SJSA1 (cell line): Measurements from ENCODE around the gene SLC6A17. TPM values are rescaled to one million over a fixed set of nuclear protein-coding genes. Genes with fewer than 3 reads are reported as not detected.

Experiments
- DNase-seq, 2 experiments: peaks; one replicate each; pipeline ENCODE4 v3.0.0-alpha.2; 2015 to 2020; ENCODE audit warnings: low spot score in 2 of 2, low read depth in 1 of 2
- H3K27ac ChIP-seq: fragments of 250-450 bp; sonication (Bioruptor Pico); 2 replicates; pipeline ENCODE4 v1.5.1; 2020; ENCODE audit warnings: mild to moderate bottlenecking, moderate library complexity
- H3K27me3 ChIP-seq: fragments of 250-450 bp; sonication (Bioruptor Pico); replicated peaks from 2 replicates; pipeline ENCODE4 v1.5.1; 2020; ENCODE audit warnings: mild to moderate bottlenecking, moderate library complexity
- H3K36me3 ChIP-seq: fragments of 250-450 bp; sonication (Bioruptor Pico); 2 replicates; pipeline ENCODE4 v1.5.1; 2020; ENCODE audit warnings: mild to moderate bottlenecking
- H3K4me1 ChIP-seq: fragments of 250-450 bp; sonication (Bioruptor Pico); replicated peaks from 2 replicates; pipeline ENCODE4 v1.6.1; 2021; ENCODE audit warnings: mild to moderate bottlenecking
- H3K4me3 ChIP-seq: fragments of 250-450 bp; sonication (Bioruptor Pico); 2 replicates; pipeline ENCODE4 v1.5.1; 2020; ENCODE audit warnings: mild to moderate bottlenecking
- H3K9me3 ChIP-seq: fragments of 250-450 bp; sonication (Bioruptor Pico); replicated peaks from 2 replicates; pipeline ENCODE4 v1.5.1; 2020; ENCODE audit warnings: mild to moderate bottlenecking
- total RNA-seq: library from RNA; depleted of rRNA; stranded (reverse); fragments of >200 nt; shearing (Covaris generic); gene quantifications from 2 replicates; pipeline ENCODE4 v1.2.3, GENCODE V29; 2014

Gene SLC6A17
- total RNA-seq, 1 experiment from 2014 or later = 2.1 TPM

DNA sequence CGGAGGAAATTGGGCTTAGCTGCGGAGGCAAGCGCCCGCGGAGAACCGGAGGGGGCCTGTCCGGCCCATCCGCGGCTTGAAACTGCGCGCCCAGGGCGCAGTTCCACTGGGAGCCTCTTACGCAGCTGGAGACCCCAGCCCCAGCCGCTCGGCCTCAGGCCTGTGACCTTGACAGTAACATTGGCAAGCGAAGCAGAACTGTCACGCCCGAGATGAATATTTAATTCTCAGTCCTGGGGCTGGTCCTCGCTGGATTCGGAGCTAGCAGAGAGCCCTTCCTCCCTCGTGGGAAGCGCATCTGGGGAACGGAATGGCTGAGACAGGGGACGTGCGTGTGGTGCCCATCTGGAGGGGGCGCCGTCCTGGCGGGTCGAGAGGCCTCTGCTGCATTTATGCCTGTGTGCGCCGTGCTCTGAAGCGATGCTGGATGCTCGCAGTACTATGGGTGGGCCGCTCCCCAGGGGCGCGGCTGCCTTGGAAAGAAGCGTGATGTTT lies 928 bp downstream of the SLC6A17 start:
- H3K4me3 ChIP-seq = peak overlapping the region; percentile 45
- H3K27ac ChIP-seq = no peak overlapping the region; the same call in 1 of the 2 replicates
- H3K9me3 ChIP-seq = peaks cover 8% of the 10 kb centered on the region; the same call in 1 of the 2 replicates
- no peaks in the 10 kb centered on the region for H3K36me3 ChIP-seq
- H3K27me3 ChIP-seq = peaks cover 17% of the 10 kb centered on the region
- DNase-seq = no peak
- H3K4me1 ChIP-seq = peaks cover 36% of the 10 kb centered on the region

GRCh38 chr1:110152133-110152785 lies 2.0 kb downstream of the SLC6A17 start:
- Histone ChIP-seq H3K27ac (no peak overlapping the region), H3K4me1 (peaks cover 36% of the 10 kb centered on the region), H3K27me3 (peaks cover 11% of the 10 kb centered on the region), H3K36me3 (no peaks in the 10 kb centered on the region), H3K9me3 (peaks cover 8% of the 10 kb centered on the region; the same call in 1 of the 2 replicates), H3K4me3 (no peak overlapping the region)
- peak; percentile 27 to 65 for DNase-seq

DNA sequence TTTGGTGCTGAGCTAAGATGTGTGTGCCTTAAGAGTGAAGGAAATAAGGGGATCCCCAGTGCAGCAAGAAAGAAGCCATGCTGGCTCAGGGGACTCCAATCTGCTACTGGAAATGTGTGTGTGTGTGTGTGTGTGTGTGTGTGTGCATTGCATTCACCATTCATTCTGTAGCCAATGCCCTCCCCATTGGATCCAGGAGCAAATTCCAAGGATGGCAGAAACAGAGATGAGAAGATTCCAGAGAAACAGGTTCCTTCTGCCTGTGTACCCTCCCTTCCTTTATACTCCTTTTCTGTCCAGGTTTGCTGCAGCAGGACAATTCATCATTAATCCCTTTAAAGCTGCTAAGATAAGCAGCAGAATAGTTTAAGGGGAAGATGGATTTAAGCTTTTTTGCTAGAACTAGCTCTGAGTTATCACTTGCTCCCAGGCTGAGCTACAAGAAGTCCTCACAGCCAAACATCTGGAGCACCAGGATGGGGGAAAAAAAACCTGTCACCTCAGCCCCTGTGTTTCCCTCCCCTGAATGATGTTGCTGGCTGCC lies 3.2 kb downstream of the SLC6A17 start:
- Histone ChIP-seq H3K9me3 (peaks cover 8% of the 10 kb centered on the region; the same call in 1 of the 2 replicates), H3K4me3 (no peak overlapping the region), H3K27me3 (peaks cover 9% of the 10 kb centered on the region), H3K27ac (no peak overlapping the region), H3K4me1 (peaks cover 35% of the 10 kb centered on the region), H3K36me3 (no peaks in the 10 kb centered on the region)
- DNase-seq = no peak

- peak in 1 of 2 experiments; percentile 19 for DNase-seq
- Histone ChIP-seq H3K36me3 (no peaks in the 10 kb centered on the region), H3K9me3 (peaks cover under 1% of the 10 kb centered on the region; the same call in 1 of the 2 replicates), H3K4me1 (peaks cover 12% of the 10 kb centered on the region), H3K4me3 (no peak overlapping the region), H3K27ac (no peak overlapping the region), H3K27me3 (peaks cover 3% of the 10 kb centered on the region)
Observed at GRCh38 chr1:110155878-110156522, 5.7 kb downstream of the SLC6A17 start.

- Histone ChIP-seq H3K4me3 (no peak overlapping the region), H3K36me3 (no peaks in the 10 kb centered on the region), H3K9me3 (no peaks in the 10 kb centered on the region), H3K27ac (no peak overlapping the region), H3K4me1 (no peaks in the 10 kb centered on the region), H3K27me3 (no peaks in the 10 kb centered on the region; the same call in 1 of the 2 replicates)
- no peak for DNase-seq
Observed at GRCh38 chr1:110158261-110158660, 8.0 kb downstream of the SLC6A17 start.

DNA sequence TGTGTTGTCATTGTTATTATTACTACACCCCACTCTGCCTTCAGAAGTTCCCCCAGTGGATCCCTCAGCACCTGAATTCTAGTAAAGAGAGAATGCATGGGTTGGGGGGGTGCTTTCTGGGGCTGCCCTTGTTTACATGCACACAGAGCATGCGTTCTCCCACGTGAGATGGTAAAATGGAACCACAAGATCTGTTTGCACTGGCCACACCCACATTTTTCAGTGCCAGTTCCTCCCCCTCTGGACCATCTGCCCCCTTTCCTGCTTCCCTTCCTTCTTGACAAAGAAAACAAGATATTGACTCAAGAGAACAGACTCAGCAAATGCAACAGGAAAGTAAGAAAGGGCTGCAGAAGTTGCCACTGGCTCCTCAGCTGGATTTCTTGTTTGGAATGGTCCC lies 8.9 kb downstream of the SLC6A17 start:
- no peaks in the 10 kb centered on the region; the same call in 1 of the 2 replicates for H3K27me3 ChIP-seq
- no peak for DNase-seq
- H3K27ac ChIP-seq = no peak overlapping the region
- no peaks in the 10 kb centered on the region for H3K4me1 ChIP-seq
- no peaks in the 10 kb centered on the region for H3K36me3 ChIP-seq
- no peak overlapping the region for H3K4me3 ChIP-seq
- H3K9me3 ChIP-seq = no peaks in the 10 kb centered on the region

DNA sequence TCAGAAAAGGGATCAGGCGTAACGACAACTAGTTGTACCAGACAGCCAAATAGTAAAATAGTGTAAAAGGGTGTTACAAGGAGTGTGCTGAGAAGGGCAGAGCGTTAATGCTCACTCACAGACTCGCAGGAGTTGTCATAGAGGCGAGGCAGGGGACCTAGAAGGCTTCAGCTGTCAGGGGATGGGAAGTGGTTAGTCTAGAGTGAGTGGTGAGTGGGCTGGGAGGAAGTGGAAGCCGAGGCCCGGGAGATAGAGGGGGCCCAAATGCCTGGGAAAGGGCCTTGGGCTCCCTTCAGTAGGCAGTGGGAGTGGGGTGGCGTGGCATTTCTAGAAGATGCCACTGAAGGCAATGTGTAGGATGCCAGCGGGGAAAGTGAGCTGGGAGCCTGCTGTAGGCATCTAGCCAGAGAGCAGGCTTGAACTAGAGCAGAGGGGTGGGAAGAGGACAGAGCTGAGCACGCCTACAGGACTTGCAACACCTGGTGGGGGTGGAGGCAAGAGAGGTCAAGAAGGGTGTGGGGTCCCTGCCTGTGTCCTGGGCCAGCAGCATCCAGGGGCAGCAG lies 10.3 kb downstream of the SLC6A17 start:
- Histone ChIP-seq H3K4me3 (no peak overlapping the region), H3K27ac (no peak overlapping the region), H3K27me3 (no peaks in the 10 kb centered on the region), H3K9me3 (no peaks in the 10 kb centered on the region), H3K4me1 (no peaks in the 10 kb centered on the region), H3K36me3 (no peaks in the 10 kb centered on the region)
- DNase-seq = no peak

DNA sequence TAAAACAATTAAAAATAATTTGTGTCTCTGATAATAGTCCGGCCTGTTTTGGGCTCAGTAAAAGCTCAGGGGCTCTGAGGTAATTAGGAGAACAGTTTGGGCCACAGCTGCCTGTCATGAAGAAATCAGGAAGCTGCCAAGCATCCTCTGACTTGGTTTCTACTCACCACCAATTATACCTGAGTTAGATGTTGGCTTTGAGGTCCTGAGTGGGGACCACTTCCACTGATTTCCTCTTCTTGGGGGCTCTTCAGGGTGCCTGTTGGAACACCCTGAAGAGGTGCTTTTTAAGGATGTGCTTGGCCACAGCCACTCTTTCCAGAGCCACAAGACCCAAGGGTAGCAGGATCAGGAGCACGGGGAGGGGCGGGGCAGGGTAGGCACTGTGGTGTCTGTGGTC lies 10.9 kb downstream of the SLC6A17 start:
- Histone ChIP-seq H3K9me3 (no peaks in the 10 kb centered on the region), H3K27ac (no peak overlapping the region), H3K27me3 (no peaks in the 10 kb centered on the region), H3K4me3 (no peak overlapping the region), H3K4me1 (no peaks in the 10 kb centered on the region), H3K36me3 (no peaks in the 10 kb centered on the region)
- no peak for DNase-seq

DNA sequence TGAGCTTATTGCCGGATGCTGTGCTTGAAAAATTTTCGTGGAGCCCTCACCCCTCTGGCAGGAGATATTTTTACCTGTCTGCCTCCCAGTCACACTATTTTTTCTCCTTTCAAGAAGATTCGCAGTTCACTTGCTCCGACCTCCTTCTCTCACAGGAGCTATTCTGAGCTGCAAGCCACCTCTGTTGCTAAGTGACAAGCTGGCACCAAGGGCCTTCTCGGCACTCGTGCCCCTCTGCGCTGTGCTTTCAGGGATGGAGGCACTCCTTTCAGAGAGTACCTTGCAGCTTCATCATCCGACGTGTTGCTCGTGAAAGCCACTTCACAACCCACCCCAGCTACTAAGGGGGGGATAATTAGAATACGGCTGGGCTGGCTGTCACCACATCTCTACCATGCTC lies 11.6 kb downstream of the SLC6A17 start:
- no peaks in the 10 kb centered on the region for H3K27me3 ChIP-seq
- H3K9me3 ChIP-seq = no peaks in the 10 kb centered on the region
- no peak overlapping the region for H3K4me3 ChIP-seq
- no peaks in the 10 kb centered on the region for H3K36me3 ChIP-seq
- no peaks in the 10 kb centered on the region for H3K4me1 ChIP-seq
- DNase-seq = no peak
- no peak overlapping the region for H3K27ac ChIP-seq

DNA sequence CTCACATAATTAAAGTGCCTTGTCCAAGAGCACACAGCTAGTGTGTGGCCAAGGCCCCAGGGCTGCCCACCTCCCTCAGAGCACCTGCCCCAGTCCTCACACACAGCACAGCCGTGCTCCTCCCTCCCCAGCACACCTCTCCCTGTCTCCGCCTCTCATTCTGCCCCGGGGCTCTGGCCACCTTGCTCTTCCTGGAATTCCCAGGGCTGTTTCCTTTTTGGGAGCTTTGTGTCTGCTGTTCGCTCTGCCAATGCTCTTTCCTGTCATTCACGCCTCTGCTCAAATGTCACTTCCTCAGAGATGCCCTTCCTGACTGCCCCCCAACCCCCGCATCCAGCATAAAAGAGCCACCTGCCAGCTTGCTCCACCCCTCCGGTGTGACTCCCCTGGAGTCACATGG lies 13.3 kb downstream of the SLC6A17 start:
- no peaks in the 10 kb centered on the region for H3K27me3 ChIP-seq
- no peak overlapping the region for H3K27ac ChIP-seq
- H3K4me3 ChIP-seq = no peak overlapping the region
- no peaks in the 10 kb centered on the region for H3K4me1 ChIP-seq
- H3K9me3 ChIP-seq = no peaks in the 10 kb centered on the region
- no peaks in the 10 kb centered on the region for H3K36me3 ChIP-seq
- DNase-seq = no peak

DNA sequence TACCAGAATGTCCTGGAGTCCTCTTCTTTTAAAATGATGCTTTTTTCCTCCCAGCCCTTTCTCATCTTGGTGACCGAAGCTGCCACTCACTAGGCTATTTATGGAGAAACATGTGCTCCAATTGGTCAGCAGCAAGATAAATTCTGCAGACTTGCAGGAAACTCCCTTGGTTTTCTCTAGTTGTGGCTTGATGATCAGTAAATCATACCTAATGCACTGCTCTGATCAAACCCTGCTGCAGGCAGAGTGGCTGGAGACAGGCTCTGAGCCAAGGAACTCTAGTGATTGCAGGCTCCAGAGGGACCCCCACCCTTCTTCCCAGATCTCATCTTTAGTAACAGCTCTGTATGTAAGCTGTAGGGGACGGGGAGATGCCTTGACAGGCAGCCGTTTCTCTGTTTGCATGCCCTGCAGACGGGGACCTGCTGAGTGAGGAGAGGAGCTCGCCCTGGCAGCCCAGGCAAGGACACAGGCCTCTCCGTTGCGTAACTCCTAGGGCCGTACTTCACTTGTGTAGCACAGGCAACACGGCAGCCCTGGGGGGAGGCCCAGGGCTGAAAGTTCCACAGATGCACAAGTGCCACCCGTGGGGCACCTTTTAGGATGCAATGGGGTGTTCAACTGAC lies 14.5 kb downstream of the SLC6A17 start:
- no peak for DNase-seq
- no peak overlapping the region for H3K4me3 ChIP-seq
- H3K9me3 ChIP-seq = no peaks in the 10 kb centered on the region
- no peaks in the 10 kb centered on the region for H3K4me1 ChIP-seq
- H3K36me3 ChIP-seq = no peaks in the 10 kb centered on the region
- no peak overlapping the region for H3K27ac ChIP-seq
- H3K27me3 ChIP-seq = no peaks in the 10 kb centered on the region

DNA sequence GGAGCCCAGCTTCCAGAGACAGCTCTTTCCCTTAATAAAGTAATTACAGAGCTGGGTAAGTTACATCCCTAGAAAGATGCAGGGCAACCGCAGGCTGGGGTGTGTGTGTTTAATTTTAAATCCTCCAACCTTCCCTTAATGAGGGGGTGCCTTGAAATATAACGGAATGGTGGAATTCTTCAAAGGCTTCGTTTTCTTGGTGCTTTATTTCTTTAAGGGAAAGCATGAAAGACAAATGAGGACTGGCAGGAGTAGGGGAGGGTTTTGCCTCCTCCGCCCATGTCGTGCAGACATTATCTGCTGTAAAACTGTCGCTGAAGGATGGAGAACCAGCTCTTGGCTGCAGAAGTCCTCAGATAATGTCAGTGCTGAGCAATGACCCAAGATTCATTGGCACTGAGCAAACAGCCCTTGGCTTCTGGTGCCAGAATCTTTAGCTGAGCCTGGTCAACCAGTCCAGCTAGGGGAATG lies 15.5 kb downstream of the SLC6A17 start:
- H3K27ac ChIP-seq = no peak overlapping the region
- no peaks in the 10 kb centered on the region for H3K9me3 ChIP-seq
- no peaks in the 10 kb centered on the region for H3K4me1 ChIP-seq
- H3K4me3 ChIP-seq = no peak overlapping the region
- no peak for DNase-seq
- no peaks in the 10 kb centered on the region for H3K27me3 ChIP-seq
- H3K36me3 ChIP-seq = no peaks in the 10 kb centered on the region

GRCh38 chr1:110166861-110167260 lies 16.6 kb downstream of the SLC6A17 start:
- no peaks in the 10 kb centered on the region for H3K36me3 ChIP-seq
- H3K27me3 ChIP-seq = no peaks in the 10 kb centered on the region
- no peak overlapping the region for H3K4me3 ChIP-seq
- no peak for DNase-seq
- H3K4me1 ChIP-seq = no peaks in the 10 kb centered on the region
- no peaks in the 10 kb centered on the region for H3K9me3 ChIP-seq
- H3K27ac ChIP-seq = no peak overlapping the region
